ENCODE results near the gene FBXO30. TPM values are rescaled to one million over a fixed set of nuclear protein-coding genes. Genes with fewer than 3 reads are reported as not detected.

The FBXO30 gene
- total and polyA plus RNA-seq, 8 donors, result 7.7 to 11.3 (median 10.9) TPM

DNA sequence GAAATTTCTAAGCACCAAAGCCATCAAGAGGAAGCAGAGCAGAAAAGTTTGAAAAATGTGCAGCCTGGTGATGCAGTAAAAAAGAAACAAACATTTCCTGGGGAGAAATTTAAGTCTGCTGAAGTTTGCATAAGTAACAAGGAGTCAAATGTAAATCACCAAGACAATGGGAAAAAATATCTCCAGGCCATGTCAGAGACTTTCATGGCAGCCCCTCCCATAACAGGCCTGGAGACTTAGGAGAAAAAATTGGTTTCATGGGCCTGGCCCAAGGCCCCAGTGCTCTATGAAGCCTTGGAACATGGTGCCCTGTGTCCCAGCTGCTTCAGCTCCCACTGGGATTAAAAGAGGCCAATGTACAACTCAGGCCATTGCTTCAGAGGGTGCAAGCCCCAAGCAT lies 49.1 kb downstream of the FBXO30 start:
- H3K27ac ChIP-seq, result no peak overlapping the region
- H3K4me1 ChIP-seq, result no peaks in the 10 kb centered on the region
- intact Hi-C loops (cut with DNase I), result no loop called here
- TF ChIP-seq, protein P1, sequence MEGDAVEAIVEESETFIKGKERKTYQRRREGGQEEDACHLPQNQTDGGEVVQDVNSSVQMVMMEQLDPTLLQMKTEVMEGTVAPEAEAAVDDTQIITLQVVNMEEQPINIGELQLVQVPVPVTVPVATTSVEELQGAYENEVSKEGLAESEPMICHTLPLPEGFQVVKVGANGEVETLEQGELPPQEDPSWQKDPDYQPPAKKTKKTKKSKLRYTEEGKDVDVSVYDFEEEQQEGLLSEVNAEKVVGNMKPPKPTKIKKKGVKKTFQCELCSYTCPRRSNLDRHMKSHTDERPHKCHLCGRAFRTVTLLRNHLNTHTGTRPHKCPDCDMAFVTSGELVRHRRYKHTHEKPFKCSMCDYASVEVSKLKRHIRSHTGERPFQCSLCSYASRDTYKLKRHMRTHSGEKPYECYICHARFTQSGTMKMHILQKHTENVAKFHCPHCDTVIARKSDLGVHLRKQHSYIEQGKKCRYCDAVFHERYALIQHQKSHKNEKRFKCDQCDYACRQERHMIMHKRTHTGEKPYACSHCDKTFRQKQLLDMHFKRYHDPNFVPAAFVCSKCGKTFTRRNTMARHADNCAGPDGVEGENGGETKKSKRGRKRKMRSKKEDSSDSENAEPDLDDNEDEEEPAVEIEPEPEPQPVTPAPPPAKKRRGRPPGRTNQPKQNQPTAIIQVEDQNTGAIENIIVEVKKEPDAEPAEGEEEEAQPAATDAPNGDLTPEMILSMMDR (IDR thresholded peaks at IDR 0.05), result no peak
- no peaks in the 10 kb centered on the region for H3K27me3 ChIP-seq
- DNase-seq (no peak), ATAC-seq (no peak)
- no peak overlapping the region for H3K4me3 ChIP-seq
- H3K9me3 ChIP-seq, result peaks cover 0 to 5% of the 10 kb centered on the region in 2 donors
- H3K36me3 ChIP-seq, result no peaks in the 10 kb centered on the region

DNA sequence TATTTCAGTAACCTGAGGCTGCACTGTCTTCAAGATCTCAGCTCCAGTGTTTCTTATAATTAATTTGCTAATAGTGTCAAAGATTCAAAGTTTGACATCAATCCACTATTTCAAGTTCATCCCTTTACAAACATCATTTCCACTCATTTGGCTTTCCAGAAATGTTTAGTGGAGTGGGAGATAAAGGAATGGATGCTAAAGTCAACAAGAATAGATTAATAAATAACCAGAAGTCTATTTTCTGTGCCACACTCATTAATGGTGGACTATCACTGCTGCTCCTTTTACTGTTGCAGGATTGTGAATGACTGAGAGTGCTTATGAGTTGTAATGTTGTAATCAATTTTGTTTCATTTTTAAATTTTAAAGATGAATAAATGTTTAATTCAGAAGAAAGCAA lies 50.9 kb downstream of the FBXO30 start:
- TF ChIP-seq, protein P1 (IDR thresholded peaks at IDR 0.05), result no peak
- intact Hi-C loops (cut with DNase I), result no loop called here
- Histone ChIP-seq H3K9me3 (no peaks in the 10 kb centered on the region), H3K27me3 (no peaks in the 10 kb centered on the region), H3K36me3 (no peaks in the 10 kb centered on the region), H3K27ac (no peak overlapping the region), H3K4me1 (no peaks in the 10 kb centered on the region), H3K4me3 (no peak overlapping the region)
- ATAC-seq, result no peak
- no peak for DNase-seq

DNA sequence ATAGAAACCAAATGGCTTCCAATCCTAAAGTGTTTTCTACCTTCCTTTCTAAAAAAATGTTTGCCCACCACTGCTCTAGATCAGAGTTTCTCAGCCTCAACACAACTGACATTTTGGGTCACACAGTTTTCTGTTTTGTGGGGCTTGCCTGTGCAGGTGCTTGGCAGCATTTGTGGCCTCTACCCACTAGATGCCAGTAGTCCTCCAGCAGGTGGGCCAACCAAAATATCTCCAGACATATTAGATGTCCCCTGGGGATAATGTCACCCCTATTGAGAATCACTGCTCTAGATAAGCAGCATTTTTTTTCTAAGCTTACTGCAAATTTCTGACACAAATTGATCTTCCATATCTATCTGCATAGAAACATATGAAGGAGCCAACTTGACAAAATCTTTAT lies 53.0 kb downstream of the FBXO30 start:
- Histone ChIP-seq H3K9me3 (no peaks in the 10 kb centered on the region), H3K27ac (no peak overlapping the region), H3K36me3 (no peaks in the 10 kb centered on the region), H3K4me3 (no peak overlapping the region), H3K4me1 (no peaks in the 10 kb centered on the region), H3K27me3 (no peaks in the 10 kb centered on the region)
- intact Hi-C loops (cut with DNase I), result no loop called here
- DNase-seq, result no peak
- no peak for ATAC-seq
- TF ChIP-seq, protein P1 (IDR thresholded peaks at IDR 0.05), result no peak

DNA sequence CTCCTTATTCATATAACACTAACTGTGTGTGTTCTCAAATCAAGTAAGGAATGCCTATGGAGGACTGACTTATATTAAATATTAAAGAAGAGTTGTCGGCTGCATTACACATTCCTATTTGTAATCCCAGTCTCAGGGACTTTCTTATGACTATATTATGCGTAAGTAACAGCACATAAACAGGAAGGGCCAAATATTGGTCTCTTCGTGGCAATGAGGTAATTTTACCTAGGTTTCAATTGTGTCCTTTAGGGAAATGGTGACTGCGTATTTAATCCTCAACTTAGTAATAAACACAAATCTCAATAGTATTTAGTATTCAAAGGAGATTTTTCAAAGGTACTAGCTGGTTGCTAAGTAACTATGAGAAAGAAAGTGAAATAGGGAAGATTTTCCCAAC lies 56.5 kb downstream of the FBXO30 start:
- Histone ChIP-seq H3K4me3 (no peak overlapping the region), H3K4me1 (no peaks in the 10 kb centered on the region), H3K36me3 (no peaks in the 10 kb centered on the region), H3K27me3 (no peaks in the 10 kb centered on the region), H3K27ac (no peak overlapping the region), H3K9me3 (no peaks in the 10 kb centered on the region)
- intact Hi-C loops (cut with DNase I), result no loop called here
- TF ChIP-seq, protein P1 (IDR thresholded peaks at IDR 0.05), result no peak
- ATAC-seq (no peak), DNase-seq (no peak)

DNA sequence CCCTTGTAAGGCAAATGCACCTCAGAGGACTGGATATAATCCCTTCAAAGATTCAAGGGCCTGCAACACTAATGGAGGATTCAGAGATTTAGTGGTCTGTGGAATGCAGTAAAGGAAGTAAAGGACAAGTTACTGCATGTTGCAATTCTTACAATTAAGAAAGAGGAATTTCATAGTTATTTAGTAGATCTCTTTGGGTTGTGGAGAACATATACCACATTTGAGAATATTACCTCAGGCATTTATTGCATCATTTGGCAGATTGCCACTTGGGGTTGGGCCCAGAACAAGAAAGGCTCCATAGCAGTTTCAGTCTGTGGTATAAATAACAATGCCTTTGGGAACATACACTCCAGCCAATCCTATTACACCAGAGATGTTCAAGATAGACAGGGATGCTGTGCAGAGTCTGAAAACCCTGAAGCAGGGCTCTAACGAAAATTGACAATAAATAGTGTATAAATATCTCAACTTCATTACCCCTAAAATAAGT lies 58.4 kb downstream of the FBXO30 start:
- DNase-seq (peak in 1 of 4 donors; percentile 59), ATAC-seq (peak; percentile 46)
- Histone ChIP-seq H3K4me1 (no peaks in the 10 kb centered on the region), H3K9me3 (no peaks in the 10 kb centered on the region), H3K27me3 (no peaks in the 10 kb centered on the region), H3K4me3 (no peak overlapping the region), H3K27ac (no peak overlapping the region), H3K36me3 (no peaks in the 10 kb centered on the region)
- TF ChIP-seq, protein P1 (IDR thresholded peaks at IDR 0.05), result no peak
- intact Hi-C loops (cut with DNase I), result no loop called here

All from left lung (tissue), 10 donors.